RCC 7860 (cell line): ENCODE results near the gene KLLN.
A peak's percentile ranks its signal among the peaks of the same experiment; 100 is the strongest.
"Not testable (repeated sequence)": the region's sequence is repeated elsewhere in the genome, so short reads cannot be mapped to it uniquely, and the experiment has no call there.

Experiments used
- DNase-seq: peaks from one replicate; pipeline ENCODE4 v3.0.0-alpha.2; 2015; ENCODE audit warnings: low spot score
- FAIRE-seq: peaks from 2 replicates; lab custom pipeline; 2012; peaks lifted over from hg19 to GRCh38; lab: Jason Lieb, UNC

KLLN gene

GRCh38 chr10:87843714-87844113, 19.6 kb downstream of the KLLN start:
- DNase-seq (no peak), FAIRE-seq (no peak)

GRCh38 chr10:87842776-87843497, 20.4 kb downstream of the KLLN start:
- DNase-seq (peak; percentile 59), FAIRE-seq (no peak)

- DNase-seq: peak; percentile 97
- peak; percentile 92 for FAIRE-seq
Measured at GRCh38 chr10:87842220-87842641, 21.1 kb downstream of the KLLN start.

GRCh38 chr10:87841186-87841585, 22.1 kb downstream of the KLLN start:
- no peak for FAIRE-seq

GRCh38 chr10:87838650-87839049, 24.7 kb downstream of the KLLN start:
- no peak for DNase-seq
- no peak for FAIRE-seq

More at GRCh38 chr10:87841186-87841585, 22.1 kb downstream of the KLLN start:
- no peak for DNase-seq

- no peak for DNase-seq
- no peak for FAIRE-seq
Measured at GRCh38 chr10:87837445-87837844, 25.9 kb downstream of the KLLN start.

GRCh38 chr10:87836098-87836497, 27.2 kb downstream of the KLLN start:
- DNase-seq (no peak), FAIRE-seq (no peak)

GRCh38 chr10:87829986-87830729, 33.2 kb downstream of the KLLN start:
- no peak for FAIRE-seq
- no peak for DNase-seq

- DNase-seq, FAIRE-seq: not testable (repeated sequence)
Measured at GRCh38 chr10:87829051-87829450, 34.3 kb downstream of the KLLN start.

GRCh38 chr10:87827681-87828080, 35.7 kb downstream of the KLLN start:
- FAIRE-seq (no peak), DNase-seq (no peak)

- no peak for FAIRE-seq
- DNase-seq: no peak
Measured at GRCh38 chr10:87826653-87827052, 36.7 kb downstream of the KLLN start.

GRCh38 chr10:87819289-87819585, 44.1 kb downstream of the KLLN start:
- FAIRE-seq: no peak

GRCh38 chr10:87818505-87819288, 44.6 kb downstream of the KLLN start:
- FAIRE-seq: no peak
- peak; percentile 25 for DNase-seq

More at GRCh38 chr10:87819289-87819585, 44.1 kb downstream of the KLLN start:
- DNase-seq: no peak

GRCh38 chr10:87817609-87818504, 45.5 kb downstream of the KLLN start, which contains the start of gene ATAD1:
TSS of gene ATAD1 (minus strand) at chr10:87818226. CDS start at chr10:87814599, 3,627 bp downstream.
- peak; percentile 75 for DNase-seq
- peak; percentile 45 for FAIRE-seq

- FAIRE-seq: peak; percentile 38
- no peak for DNase-seq
Measured at GRCh38 chr10:87816898-87817608, 46.3 kb downstream of the KLLN start.

GRCh38 chr10:87816163-87816897, 47.0 kb downstream of the KLLN start:
- DNase-seq: no peak
- peak; percentile 37 for FAIRE-seq
